ENCODE measurements around the gene FAM9C.

- TF ChIP-seq SIN3A (IDR thresholded peaks at IDR 0.05; ENCODE audit: borderline replicate concordance, insufficient read depth, low read depth, low read length) (no peak), POLR2AphosphoS5 (IDR thresholded peaks at IDR 0.05; ENCODE audit: low read depth, low read length) (no peak)
- TF ChIP-seq, protein P1, sequence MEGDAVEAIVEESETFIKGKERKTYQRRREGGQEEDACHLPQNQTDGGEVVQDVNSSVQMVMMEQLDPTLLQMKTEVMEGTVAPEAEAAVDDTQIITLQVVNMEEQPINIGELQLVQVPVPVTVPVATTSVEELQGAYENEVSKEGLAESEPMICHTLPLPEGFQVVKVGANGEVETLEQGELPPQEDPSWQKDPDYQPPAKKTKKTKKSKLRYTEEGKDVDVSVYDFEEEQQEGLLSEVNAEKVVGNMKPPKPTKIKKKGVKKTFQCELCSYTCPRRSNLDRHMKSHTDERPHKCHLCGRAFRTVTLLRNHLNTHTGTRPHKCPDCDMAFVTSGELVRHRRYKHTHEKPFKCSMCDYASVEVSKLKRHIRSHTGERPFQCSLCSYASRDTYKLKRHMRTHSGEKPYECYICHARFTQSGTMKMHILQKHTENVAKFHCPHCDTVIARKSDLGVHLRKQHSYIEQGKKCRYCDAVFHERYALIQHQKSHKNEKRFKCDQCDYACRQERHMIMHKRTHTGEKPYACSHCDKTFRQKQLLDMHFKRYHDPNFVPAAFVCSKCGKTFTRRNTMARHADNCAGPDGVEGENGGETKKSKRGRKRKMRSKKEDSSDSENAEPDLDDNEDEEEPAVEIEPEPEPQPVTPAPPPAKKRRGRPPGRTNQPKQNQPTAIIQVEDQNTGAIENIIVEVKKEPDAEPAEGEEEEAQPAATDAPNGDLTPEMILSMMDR (IDR thresholded peaks at IDR 0.05), result no peak
- TF ChIP-seq, protein P2, sequence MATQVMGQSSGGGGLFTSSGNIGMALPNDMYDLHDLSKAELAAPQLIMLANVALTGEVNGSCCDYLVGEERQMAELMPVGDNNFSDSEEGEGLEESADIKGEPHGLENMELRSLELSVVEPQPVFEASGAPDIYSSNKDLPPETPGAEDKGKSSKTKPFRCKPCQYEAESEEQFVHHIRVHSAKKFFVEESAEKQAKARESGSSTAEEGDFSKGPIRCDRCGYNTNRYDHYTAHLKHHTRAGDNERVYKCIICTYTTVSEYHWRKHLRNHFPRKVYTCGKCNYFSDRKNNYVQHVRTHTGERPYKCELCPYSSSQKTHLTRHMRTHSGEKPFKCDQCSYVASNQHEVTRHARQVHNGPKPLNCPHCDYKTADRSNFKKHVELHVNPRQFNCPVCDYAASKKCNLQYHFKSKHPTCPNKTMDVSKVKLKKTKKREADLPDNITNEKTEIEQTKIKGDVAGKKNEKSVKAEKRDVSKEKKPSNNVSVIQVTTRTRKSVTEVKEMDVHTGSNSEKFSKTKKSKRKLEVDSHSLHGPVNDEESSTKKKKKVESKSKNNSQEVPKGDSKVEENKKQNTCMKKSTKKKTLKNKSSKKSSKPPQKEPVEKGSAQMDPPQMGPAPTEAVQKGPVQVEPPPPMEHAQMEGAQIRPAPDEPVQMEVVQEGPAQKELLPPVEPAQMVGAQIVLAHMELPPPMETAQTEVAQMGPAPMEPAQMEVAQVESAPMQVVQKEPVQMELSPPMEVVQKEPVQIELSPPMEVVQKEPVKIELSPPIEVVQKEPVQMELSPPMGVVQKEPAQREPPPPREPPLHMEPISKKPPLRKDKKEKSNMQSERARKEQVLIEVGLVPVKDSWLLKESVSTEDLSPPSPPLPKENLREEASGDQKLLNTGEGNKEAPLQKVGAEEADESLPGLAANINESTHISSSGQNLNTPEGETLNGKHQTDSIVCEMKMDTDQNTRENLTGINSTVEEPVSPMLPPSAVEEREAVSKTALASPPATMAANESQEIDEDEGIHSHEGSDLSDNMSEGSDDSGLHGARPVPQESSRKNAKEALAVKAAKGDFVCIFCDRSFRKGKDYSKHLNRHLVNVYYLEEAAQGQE (IDR thresholded peaks at IDR 0.05; ENCODE audit: insufficient read depth in 1 of 2, low read depth in 2 of 2, low read length in 1 of 2), result no peak
Observed at GRCh38 chrX:13091111-13091765, 46.8 kb upstream of the FAM9C start.
